K562 (cell line): ENCODE results near the gene CASTOR1. TPM values are rescaled to one million over a fixed set of nuclear protein-coding genes. Genes with fewer than 3 reads are reported as not detected.

Experiments
- ATAC-seq: fragments of 200-7000 bp; cut with Tn5 transposase; 3 replicates; pipeline ENCODE4 v1.9.1; 2020; ENCODE audit warnings: moderate library complexity
- BruUV-seq: library from RNA; stranded (reverse); fragments of 400-500 nt; replicated peaks from 2 replicates; lab custom pipeline; 2021; lab: Mats Ljungman, UMichigan
- CTCF ChIA-PET: fragments of 300-600 bp; formaldehyde crosslinking; extraction: SDS; loops from one replicate; lab custom pipeline; 2021; ENCODE audit warnings: low intra/inter-chr PET ratio; lab: Yijun Ruan, JAX
- POLR2A ChIA-PET: fragments of 300-600, 350-650 bp; sonication (Branson Sonifier 250); formaldehyde crosslinking; extraction: SDS; loops from one replicate; lab custom pipeline; 2021; ENCODE audit warnings: antibody characterized with exemption, inconsistent platforms; lab: Yijun Ruan, JAX
- DNase-seq, 4 experiments: peaks; one replicate each; pipeline versions ENCODE4 v3.0.0 to v3.0.0-alpha.2; 2011 to 2018; ENCODE audit warnings: low spot score in 3 of 4, mixed read lengths in 3 of 4; ENCODE audit errors: extremely low read depth in 1 of 4
- FAIRE-seq: peaks from 2 replicates; lab custom pipeline; 2011; peaks lifted over from hg19 to GRCh38; lab: Jason Lieb, UNC
- H2AFZ ChIP-seq: 2 replicates; pipeline ENCODE4 v1.6.0; 2011; ENCODE audit warnings: low read depth, low read length, control low read depth, inconsistent platforms
- H3K27ac ChIP-seq: fragments of 200-600 bp; 3 replicates; pipeline ENCODE4 v1.8.0; 2011; ENCODE audit warnings: low read depth, mild to moderate bottlenecking, control low read depth, inconsistent platforms, low read length, moderate library complexity, mixed read lengths; ENCODE audit errors: extremely low read depth
- H3K27me3 ChIP-seq, 2 experiments: fragments of 300-600 bp in 1 of 2; 2 replicates in 1 of 2; 3 replicates in 1 of 2; pipeline versions ENCODE4 v1.6.0 to v1.8.0; 2011; ENCODE audit warnings: inconsistent platforms in 2 of 2, low read length in 2 of 2, mild to moderate bottlenecking in 1 of 2, mixed read lengths in 1 of 2, moderate library complexity in 1 of 2; ENCODE audit not compliant: control insufficient read depth in 2 of 2, insufficient read depth in 2 of 2
- H3K36me3 ChIP-seq: fragments of 300-600 bp; 3 replicates; pipeline ENCODE4 v1.8.0; 2011; ENCODE audit warnings: mild to moderate bottlenecking, low read length, inconsistent platforms; ENCODE audit not compliant: control insufficient read depth, insufficient read depth
- H3K4me1 ChIP-seq, 2 experiments: fragments of 200-600 bp in 1 of 2; replicated peaks in 1 of 2; 2 replicates in 1 of 2; 3 replicates in 1 of 2; pipeline versions ENCODE4 v1.5.1 to v1.8.0; 2011; ENCODE audit warnings: inconsistent platforms in 2 of 2, low read length in 2 of 2, mild to moderate bottlenecking in 1 of 2, mixed read lengths in 1 of 2, moderate library complexity in 1 of 2; ENCODE audit not compliant: control insufficient read depth in 2 of 2, insufficient read depth in 2 of 2
- H3K4me2 ChIP-seq: 2 replicates; pipeline ENCODE4 v1.6.1; 2011; ENCODE audit warnings: low read length, control low read depth, inconsistent platforms, mixed read lengths; ENCODE audit not compliant: insufficient read depth
- H3K4me3 ChIP-seq: fragments of 200-600 bp; sonication (generic), shearing (Covaris generic); 2 replicates; pipeline ENCODE4 v1.5.1; 2016; ENCODE audit warnings: control low read depth, inconsistent platforms
- H3K79me2 ChIP-seq: fragments of 200-600 bp; 3 replicates; pipeline ENCODE4 v1.8.0; 2011; ENCODE audit warnings: low read length, inconsistent platforms; ENCODE audit not compliant: control insufficient read depth, insufficient read depth
- H3K9ac ChIP-seq, 2 experiments: 2 replicates each; pipeline versions ENCODE4 v1.6.0 to v1.6.1; 2011; ENCODE audit warnings: low read depth in 2 of 2, low read length in 2 of 2, control low read depth in 1 of 2, inconsistent platforms in 1 of 2, mild to moderate bottlenecking in 1 of 2, mixed read lengths in 1 of 2; ENCODE audit not compliant: insufficient read depth in 1 of 2
- H3K9me1 ChIP-seq: one replicate; pipeline ENCODE4 v1.6.0; 2011; ENCODE audit warnings: inconsistent platforms, mild to moderate bottlenecking, low read length, moderate library complexity; ENCODE audit not compliant: control insufficient read depth, insufficient read depth
- H3K9me3 ChIP-seq: replicated peaks from 2 replicates; pipeline ENCODE4 v1.5.1; 2011; ENCODE audit warnings: low read depth, low read length, inconsistent platforms; ENCODE audit not compliant: control insufficient read depth, insufficient read depth
- H4K20me1 ChIP-seq: replicated peaks from 2 replicates; pipeline ENCODE4 v1.6.1; 2011; ENCODE audit warnings: low read length, inconsistent platforms, mixed read lengths; ENCODE audit not compliant: control insufficient read depth, insufficient read depth
- BMI1 ChIP-seq: fragments of 150-350 bp; IDR thresholded peaks from 2 replicates; pipeline ENCODE4 v1.6.1; 2014; ENCODE audit warnings: low read length
- HMG20A ChIP-seq: fragments of 450-650 bp; formaldehyde crosslinking; conservative IDR thresholded peaks from 2 replicates; pipeline ENCODE4 v1.4.0; 2020; ENCODE audit warnings: mild to moderate bottlenecking, mixed read lengths
- KLF10 ChIP-seq: fragments of 250-450 bp; sonication (Bioruptor Pico); IDR thresholded peaks from 2 replicates; pipeline ENCODE4 v1.6.1; 2021; ENCODE audit warnings: matching md5 sums
- NCOA4 ChIP-seq: fragments of 450-650 bp; IDR thresholded peaks from 2 replicates; pipeline ENCODE4 v1.6.1; 2018; ENCODE audit warnings: mild to moderate bottlenecking; ENCODE audit not compliant: partially characterized antibody
- RBM25 ChIP-seq: fragments of 200-400 bp; formaldehyde crosslinking; IDR thresholded peaks from 2 replicates; pipeline ENCODE4 v1.6.1; 2018; ENCODE audit warnings: low read length, low read depth, moderate library complexity; ENCODE audit not compliant: severe bottlenecking
- SRF ChIP-seq, 2 experiments: fragments of 250-450, 450-650 bp in 1 of 2; sonication (Bioruptor Pico) in 1 of 2; sonication (generic) in 1 of 2; formaldehyde crosslinking; IDR thresholded peaks; 2 replicates each; pipeline versions ENCODE4 v1.5.0 to v1.5.1; 2020 to 2022; ENCODE audit warnings: mild to moderate bottlenecking in 1 of 2, missing genetic modification reagents in 1 of 2
- TEAD1 ChIP-seq, 2 experiments: fragments of 450-650 bp in 1 of 2; sonication (generic) in 1 of 2; formaldehyde crosslinking; IDR thresholded peaks; 2 replicates each; pipeline versions ENCODE4 v1.4.0 to v1.8.0; 2020 to 2022; ENCODE audit warnings: mild to moderate bottlenecking in 2 of 2, missing genetic modification reagents in 1 of 2
- WGBS: fragments of 100-300 bp; shearing (Covaris generic); methylation state at CpG from one replicate; pipeline ENCODE4 v1.1.6; 2016; ENCODE audit warnings: low coverage, mixed read lengths; ENCODE audit not compliant: insufficient coverage; ENCODE audit errors: missing lambda C conversion rate; 5-methylcytosine and 5-hydroxymethylcytosine counted together
- in situ Hi-C: fragments of 300-500 bp; cut with MboI; formaldehyde crosslinking; loops from 4 replicates; pipeline ENCODE4 v1.15.0; 2018; ENCODE audit warnings: inconsistent platforms, mixed read lengths
- intact Hi-C: fragments of 100-400 bp; cut with micrococcal nuclease; formaldehyde crosslinking; loops from 2 replicates; pipeline ENCODE4 v1.14.2; 2022
- polyA plus RNA-seq, 8 experiments: library from polyadenylated mRNA; depleted of rRNA in 4 of 8; stranded (reverse) in 5 of 8; unstranded in 3 of 8; fragments of >200 nt; fragmentation: Nextera tagmentation in 2 of 8; fragmentation: Illumina TruSeq in 1 of 8; extraction: Ambion mirVana in 2 of 8; extraction: Trizol in 1 of 8; gene quantifications; 2 replicates each; pipeline versions ENCODE4 v1.2.1 to v1.2.3, GENCODE V29; 2011 to 2014; ENCODE audit warnings: inconsistent platforms in 1 of 8, missing spikeins in 1 of 8
- total RNA-seq, 7 experiments: library from RNA; depleted of rRNA in 6 of 7; stranded (reverse); fragments of >200 nt in 6 of 7; fragmentation: Illumina TruSeq in 2 of 7; extraction: Trizol in 2 of 7; gene quantifications; 2 replicates each; pipeline versions ENCODE4 v1.2.1 to v1.2.3, GENCODE V29; 2011 to 2021; ENCODE audit warnings: low replicate concordance in 1 of 7
- TF ChIP-seq, protein P1 (sequence below): sonication (generic); formaldehyde crosslinking; IDR thresholded peaks from 2 replicates; pipeline ENCODE4 v1.8.0; 2022; ENCODE audit warnings: mild to moderate bottlenecking, missing genetic modification reagents
- TF ChIP-seq, protein P2 (sequence below): sonication (generic); formaldehyde crosslinking; IDR thresholded peaks from 2 replicates; pipeline ENCODE4 v1.8.1; 2023; ENCODE audit warnings: mild to moderate bottlenecking, missing genetic modification reagents

Gene CASTOR1
- total and polyA plus RNA-seq, 9 of the 15 experiments (the other 6 are each of a cell fraction or from before 2014, with no cell fraction given): 0.35 to 2.6 (median 1.1) TPM

GRCh38 chr22:30295576-30295975 is 6.3 kb upstream of the CASTOR1 start:
- no TSS peak for BruUV-seq
- intact Hi-C loops: no loop called here
- Histone ChIP-seq H3K36me3 (peaks cover 16% of the 10 kb centered on the region; the same call in 1 of the 3 replicates), H3K27me3 (no peaks in the 10 kb centered on the region), H3K4me2 (no peak overlapping the region), H4K20me1 (peaks cover 2% of the 10 kb centered on the region; the same call in 1 of the 2 replicates), H3K4me3 (no peak overlapping the region), H2AFZ (no peak overlapping the region), H3K9me3 (no peaks in the 10 kb centered on the region), H3K79me2 (no peaks in the 10 kb centered on the region), H3K9me1 (no peaks in the 10 kb centered on the region), H3K4me1 (peaks cover 2 to 8% of the 10 kb centered on the region in 2 experiments; a peak in 1 of 5 replicates), H3K9ac (no peak overlapping the region), H3K27ac (no peak overlapping the region)
- ChIA-PET POLR2A (interaction anchor here (0.6 to 1.2 kb wide), 4 partner anchors 15 to 35 kb away, joined by 3 to 5 read pairs (median 4); no protein-coding TSS in a partner anchor), CTCF (no interaction called here)
- 64% methylated on average over 7 of the region's 7 CpGs for WGBS
- TF ChIP-seq TEAD1 (CRISPR knock-in tag; IDR thresholded peaks at IDR 0.05) (no peak), BMI1 (no peak), RBM25 (no peak), SRF (CRISPR knock-in tag; IDR thresholded peaks at IDR 0.05) (no peak)
- ATAC-seq (no peak), DNase-seq (no peak), FAIRE-seq (no peak)
- in situ Hi-C loops: no loop called here

DNA sequence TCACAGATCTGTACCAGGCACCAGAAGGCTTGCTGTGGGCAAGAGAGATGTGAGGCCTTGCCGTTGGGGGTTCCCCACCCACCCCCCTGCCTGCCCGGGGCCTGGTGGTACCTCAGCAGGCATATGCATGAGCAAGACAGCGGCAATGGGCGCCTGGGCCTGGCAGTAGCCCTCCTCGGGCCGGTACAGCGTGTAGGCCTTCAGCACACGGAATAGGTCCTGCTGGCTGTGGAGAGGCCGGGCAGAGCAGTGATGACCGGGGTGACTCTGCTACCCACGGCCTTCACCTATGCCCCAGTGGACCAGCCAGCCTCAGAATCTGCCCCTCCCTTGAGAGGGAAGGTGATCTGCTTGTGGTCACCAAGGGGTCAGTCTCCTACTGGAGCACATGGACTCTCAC is 5.5 kb upstream of the CASTOR1 start:
- ATAC-seq: no peak
- Histone ChIP-seq H3K9me1 (no peaks in the 10 kb centered on the region), H3K36me3 (peaks cover 16% of the 10 kb centered on the region; the same call in 1 of the 3 replicates), H3K4me2 (no peak overlapping the region), H3K9me3 (no peaks in the 10 kb centered on the region), H2AFZ (no peak overlapping the region), H3K9ac (no peak overlapping the region), H3K27me3 (no peaks in the 10 kb centered on the region), H3K79me2 (no peaks in the 10 kb centered on the region), H3K4me3 (no peak overlapping the region), H3K27ac (no peak overlapping the region), H4K20me1 (peaks cover 6% of the 10 kb centered on the region; the same call in 1 of the 2 replicates), H3K4me1 (peaks cover 8 to 16% of the 10 kb centered on the region in 2 experiments; a peak in 2 of 5 replicates)
- ChIA-PET CTCF (no interaction called here), POLR2A (no interaction called here)
- BruUV-seq: no TSS peak
- intact Hi-C loops: no loop called here
- in situ Hi-C loops: no loop called here
- no peak for DNase-seq
- WGBS: 95% methylated on average over 3 of the region's 11 CpGs
- FAIRE-seq: no peak
- TF ChIP-seq NCOA4: no peak
- TF ChIP-seq KLF10 (CRISPR knock-in tag): no peak
- TF ChIP-seq, protein P1, sequence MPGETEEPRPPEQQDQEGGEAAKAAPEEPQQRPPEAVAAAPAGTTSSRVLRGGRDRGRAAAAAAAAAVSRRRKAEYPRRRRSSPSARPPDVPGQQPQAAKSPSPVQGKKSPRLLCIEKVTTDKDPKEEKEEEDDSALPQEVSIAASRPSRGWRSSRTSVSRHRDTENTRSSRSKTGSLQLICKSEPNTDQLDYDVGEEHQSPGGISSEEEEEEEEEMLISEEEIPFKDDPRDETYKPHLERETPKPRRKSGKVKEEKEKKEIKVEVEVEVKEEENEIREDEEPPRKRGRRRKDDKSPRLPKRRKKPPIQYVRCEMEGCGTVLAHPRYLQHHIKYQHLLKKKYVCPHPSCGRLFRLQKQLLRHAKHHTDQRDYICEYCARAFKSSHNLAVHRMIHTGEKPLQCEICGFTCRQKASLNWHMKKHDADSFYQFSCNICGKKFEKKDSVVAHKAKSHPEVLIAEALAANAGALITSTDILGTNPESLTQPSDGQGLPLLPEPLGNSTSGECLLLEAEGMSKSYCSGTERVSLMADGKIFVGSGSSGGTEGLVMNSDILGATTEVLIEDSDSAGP (CRISPR knock-in tag): no peak
- TF ChIP-seq, protein P2, sequence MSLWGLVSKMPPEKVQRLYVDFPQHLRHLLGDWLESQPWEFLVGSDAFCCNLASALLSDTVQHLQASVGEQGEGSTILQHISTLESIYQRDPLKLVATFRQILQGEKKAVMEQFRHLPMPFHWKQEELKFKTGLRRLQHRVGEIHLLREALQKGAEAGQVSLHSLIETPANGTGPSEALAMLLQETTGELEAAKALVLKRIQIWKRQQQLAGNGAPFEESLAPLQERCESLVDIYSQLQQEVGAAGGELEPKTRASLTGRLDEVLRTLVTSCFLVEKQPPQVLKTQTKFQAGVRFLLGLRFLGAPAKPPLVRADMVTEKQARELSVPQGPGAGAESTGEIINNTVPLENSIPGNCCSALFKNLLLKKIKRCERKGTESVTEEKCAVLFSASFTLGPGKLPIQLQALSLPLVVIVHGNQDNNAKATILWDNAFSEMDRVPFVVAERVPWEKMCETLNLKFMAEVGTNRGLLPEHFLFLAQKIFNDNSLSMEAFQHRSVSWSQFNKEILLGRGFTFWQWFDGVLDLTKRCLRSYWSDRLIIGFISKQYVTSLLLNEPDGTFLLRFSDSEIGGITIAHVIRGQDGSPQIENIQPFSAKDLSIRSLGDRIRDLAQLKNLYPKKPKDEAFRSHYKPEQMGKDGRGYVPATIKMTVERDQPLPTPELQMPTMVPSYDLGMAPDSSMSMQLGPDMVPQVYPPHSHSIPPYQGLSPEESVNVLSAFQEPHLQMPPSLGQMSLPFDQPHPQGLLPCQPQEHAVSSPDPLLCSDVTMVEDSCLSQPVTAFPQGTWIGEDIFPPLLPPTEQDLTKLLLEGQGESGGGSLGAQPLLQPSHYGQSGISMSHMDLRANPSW (CRISPR knock-in tag): no peak
- TF ChIP-seq HMG20A (CRISPR knock-in tag): no peak
